Measurements from ENCODE around the gene CST5.
"Not testable (repeated sequence)": the region's sequence is repeated elsewhere in the genome, so short reads cannot be mapped to it uniquely, and the experiment has no call there.

The CST5 gene, protein sequence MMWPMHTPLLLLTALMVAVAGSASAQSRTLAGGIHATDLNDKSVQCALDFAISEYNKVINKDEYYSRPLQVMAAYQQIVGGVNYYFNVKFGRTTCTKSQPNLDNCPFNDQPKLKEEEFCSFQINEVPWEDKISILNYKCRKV

DNA sequence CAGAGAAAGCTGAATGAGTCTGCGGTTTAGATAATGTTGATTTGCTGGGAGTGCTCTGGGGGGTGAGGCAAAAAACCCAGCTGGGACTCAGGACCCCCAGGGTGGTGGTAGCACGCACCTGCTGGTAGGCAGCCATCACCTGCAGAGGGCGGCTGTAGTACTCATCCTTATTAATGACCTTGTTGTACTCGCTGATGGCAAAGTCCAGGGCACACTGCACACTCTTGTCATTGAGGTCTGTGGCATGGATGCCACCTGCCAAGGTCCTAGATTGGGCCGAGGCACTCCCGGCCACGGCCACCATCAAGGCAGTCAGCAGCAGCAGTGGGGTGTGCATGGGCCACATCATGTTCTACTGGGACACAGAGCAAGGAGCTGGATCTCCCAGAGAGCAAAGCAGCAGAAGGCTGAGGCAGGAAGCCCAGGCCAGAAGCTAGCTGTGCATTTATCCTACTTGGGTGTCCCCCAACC, at the start of gene CST5:
TSS of gene CST5 (minus strand) at position 421 of the 471 bp plus-strand sequence. CDS start at position 349, 72 bp downstream.
- DNase-seq, result no peak

GRCh38 chr20:23928788-23929187, 49.2 kb upstream of the CST5 start:
- no peak for DNase-seq

GRCh38 chr20:23928353-23928752, 48.8 kb upstream of the CST5 start:
- DNase-seq, result no peak

DNA sequence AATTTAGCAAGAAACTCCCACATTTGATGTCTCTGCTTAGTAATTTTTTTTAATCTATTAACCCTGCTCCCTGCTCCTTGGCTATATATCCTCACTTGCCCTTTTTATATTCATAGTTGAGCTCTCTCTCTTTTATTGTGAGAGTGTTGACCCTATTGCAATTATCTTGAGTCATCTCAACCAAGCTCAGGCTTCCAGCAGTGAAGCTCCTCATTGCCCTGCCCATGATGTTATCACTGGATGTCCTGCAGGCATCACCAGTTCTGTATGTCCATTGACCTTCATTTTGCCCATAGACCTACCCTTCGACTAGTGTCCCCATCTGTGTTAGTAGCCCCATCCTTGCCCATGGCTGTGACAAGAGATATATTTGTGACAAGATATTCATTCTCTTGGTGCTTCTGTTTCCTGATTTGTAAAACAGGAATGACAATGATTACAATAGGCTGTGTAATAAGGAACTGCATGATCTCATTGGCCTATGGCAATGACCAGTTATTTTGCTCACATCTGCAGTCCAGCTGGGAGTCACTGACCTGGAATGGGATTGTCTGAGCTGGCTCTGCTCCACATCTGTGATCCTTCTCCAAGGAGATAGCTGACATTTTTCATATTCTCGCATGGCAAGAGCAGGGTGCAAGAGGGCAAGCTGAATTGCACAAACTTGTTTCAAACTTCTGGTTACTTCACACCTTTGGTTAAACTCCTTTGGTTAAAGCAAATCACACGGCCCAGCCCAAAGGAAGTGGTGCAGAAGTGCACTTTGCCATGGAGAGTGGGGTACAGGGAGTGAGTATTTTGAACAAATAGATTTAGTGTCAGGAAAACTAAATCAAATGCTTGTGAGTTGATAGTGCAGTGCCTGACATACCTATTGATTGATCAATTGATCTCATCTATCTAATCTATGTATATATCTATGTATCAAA, 47.7 kb upstream of the CST5 start:
- DNase-seq, result no peak

GRCh38 chr20:23926526-23926880, 47.0 kb upstream of the CST5 start:
- DNase-seq, result no peak

- no peak for DNase-seq
These were observed 46.4 kb upstream of the CST5 start for GRCh38 chr20:23925789-23926525.

DNA sequence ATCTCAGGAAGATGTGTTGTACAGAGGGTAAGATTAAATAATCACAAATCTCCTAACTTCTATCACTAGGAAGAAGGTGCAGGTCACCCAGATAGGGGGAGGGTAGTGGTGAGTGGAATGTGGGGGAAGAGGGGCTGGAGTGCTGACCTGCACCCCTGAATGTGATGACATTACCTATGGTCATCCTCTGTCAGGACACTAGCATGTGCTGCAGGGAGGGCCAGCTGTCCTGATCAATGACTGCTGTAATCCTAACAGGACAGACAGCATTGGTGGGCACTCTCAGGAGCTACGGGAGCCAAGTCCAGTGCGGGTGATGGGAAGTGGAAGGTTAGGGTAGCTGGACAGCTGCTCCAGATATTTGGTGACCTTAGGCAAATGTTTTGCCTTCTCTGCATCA, 45.2 kb upstream of the CST5 start:
- no peak for DNase-seq

- no peak for DNase-seq
These were observed 44.4 kb upstream of the CST5 start for GRCh38 chr20:23923891-23924435.

DNA sequence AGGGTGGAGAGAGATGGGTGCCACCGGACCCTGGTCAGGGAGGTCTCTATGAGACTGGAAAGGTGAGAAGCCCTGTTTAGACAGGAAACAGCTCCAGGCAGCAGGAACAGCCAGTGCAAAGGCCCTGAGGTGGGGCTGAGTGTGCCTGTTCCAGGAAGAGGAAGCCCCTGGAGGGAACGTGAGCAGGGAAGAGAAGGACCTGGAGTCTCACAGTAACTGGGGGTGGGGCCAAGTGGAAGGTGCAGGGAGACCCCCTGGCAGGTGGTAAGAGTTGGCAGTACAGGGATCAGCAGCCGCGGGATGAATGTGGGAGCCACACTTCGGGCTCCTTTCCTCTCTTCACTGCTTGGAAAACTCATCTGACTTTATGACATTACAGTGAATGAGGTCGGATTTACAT, 43.8 kb upstream of the CST5 start:
- DNase-seq, result no peak

DNA sequence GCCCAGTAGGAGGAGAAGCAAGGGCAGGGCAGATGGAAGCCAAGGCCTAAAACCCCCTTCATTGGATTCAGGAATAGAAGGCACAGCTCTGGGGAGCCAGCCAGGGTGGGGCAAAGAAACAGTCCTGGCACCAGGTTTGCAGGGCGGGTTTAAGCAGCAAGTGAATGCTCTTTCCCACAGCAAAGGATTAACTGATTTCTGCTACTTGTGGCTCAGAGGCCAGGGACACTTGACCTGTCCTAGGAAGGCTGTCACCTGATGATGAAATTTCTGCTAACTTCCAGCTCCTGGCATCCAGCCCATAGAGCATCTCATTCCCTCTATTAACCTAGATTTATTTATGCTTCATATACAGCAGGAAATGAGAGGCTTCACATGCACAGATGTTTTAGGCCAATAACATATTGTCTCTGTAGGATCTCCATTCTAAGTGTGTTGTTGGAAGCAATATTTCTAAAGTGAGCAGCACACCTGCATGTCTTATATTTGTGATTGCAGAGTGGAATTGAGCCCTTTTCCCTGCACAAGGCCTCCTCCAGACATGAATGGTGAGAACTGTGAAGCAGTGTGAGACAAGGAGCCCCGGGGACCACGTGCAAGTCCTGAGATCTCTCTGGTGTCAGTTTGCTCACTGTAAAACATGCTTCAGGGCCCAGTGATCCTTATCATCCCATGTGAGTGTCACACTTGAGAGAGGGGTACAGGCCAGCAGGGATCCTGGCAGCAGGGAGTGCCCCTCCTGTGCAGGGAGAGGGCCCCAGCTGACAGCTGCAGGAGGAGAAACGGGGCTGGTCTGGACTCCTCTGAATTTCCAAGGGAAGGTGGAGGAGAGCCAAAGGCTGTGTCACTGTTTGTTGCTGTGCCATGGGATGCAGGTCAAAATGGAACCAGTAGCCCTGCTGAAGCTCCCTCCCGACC, 41.1 kb upstream of the CST5 start:
- DNase-seq, result no peak

GRCh38 chr20:23918896-23919295, 39.3 kb upstream of the CST5 start:
- no peak for DNase-seq

DNA sequence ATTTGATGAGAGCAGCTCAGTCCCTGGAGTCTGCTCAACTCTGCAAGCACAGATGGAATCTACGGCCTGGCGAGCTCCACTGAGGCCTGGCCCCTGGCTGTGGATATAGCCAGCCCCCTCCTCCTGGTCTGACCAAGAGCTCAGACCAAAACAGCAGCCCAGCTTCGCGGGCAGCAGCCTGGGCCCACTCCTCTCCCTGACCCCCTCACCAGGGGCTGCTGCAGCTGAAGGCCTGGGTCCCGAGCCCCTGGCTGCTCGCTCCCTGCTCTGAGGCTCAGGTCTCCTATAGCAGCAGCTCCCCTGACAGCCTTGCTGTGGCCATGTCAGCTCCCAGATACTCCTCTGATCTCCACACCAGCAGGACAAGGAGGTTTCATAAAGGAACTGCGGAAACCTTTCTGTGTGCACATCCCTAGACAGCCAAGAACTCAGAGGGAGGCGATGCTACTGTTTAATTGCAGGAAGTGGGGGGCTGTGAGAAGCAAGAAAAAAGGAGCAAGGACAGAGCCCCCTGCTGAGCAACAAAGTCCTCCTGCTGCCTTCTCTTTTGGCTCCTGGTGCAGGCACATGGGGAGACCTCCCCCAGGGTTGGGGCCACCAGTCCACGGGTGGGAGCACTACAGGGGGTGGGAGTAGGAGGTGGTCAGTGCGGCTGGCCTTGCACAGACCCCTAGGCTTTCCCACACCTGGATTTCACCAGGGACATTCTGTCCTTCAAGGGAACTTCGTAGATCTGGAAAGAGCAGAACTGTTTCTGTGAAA, 38.7 kb upstream of the CST5 start:
- DNase-seq, result no peak

DNA sequence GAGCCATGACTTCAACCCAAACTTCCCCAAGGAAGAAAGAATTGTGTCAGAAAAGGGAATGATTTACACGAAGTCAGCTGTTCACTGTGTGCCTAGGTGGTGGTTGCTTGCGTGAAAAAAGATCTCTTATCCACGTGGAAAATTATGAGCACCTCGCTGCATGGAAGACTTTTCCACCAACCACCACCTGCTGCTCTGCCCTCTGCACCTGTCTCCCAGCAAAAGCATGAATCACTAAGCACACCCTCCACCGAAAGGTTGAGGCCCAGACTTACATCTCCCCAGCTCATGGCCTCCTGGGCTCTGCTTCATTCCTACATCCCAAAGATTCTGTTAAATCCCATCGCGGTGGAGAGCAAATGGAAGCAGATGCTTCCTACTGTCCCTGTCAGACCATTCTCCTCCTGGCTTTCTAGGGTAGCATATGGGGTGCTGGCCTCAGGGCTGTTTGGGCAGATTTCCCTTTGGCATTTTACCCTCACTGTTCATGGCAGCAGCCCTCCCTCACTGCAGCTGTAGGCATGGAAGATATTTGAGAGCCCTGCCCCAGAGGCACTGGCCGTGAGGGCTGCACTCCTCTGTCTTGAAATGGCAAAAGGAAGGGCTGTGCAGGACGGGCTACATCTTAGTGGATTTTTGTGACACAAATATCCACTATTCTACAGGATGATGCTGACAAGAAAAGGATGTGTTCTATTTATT, 37.6 kb upstream of the CST5 start:
- DNase-seq, result no peak

- DNase-seq, result no peak
These were observed 36.3 kb upstream of the CST5 start for GRCh38 chr20:23915844-23916243.

GRCh38 chr20:23914469-23914868, 34.9 kb upstream of the CST5 start:
- not testable (repeated sequence) for DNase-seq

DNA sequence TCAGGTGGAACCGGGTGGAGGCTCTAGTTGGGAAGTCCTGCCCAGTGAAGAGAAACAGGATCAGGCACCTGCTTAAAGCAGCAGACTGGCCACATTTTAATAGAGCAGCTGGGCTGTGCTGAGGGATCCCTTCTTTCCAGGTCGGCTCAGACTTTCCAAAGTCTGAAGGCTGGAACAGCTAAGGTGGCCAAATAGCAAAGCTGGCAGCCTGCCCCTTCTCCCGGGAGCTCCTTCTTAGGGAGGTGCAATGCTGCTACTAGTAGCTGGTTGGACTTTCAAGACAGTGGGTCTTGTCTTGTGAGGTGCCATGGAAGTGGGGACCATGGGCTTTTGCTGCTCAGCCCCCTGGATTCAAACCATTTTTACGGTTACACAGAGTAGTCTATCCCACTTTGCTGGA, 30.7 kb upstream of the CST5 start:
- DNase-seq, result no peak

DNA sequence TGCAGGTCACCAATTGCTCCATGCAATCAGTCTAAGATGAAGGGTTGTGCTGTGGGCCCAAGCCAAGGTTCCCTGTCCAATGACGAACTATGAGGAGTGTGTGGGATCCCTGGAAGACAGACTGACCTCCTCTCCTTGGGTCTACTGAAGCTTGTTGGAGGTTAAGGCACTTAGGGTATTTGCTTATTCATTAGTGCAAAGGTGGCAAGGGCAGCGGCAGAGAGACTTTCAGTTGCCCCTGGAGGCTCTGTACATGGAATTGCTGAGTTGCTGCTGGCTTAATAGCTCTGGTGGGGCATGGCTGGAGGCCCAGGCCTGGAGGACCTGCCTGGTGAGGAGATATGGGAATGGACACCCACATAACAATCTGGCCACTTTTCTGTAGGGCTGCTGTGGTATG, 29.8 kb upstream of the CST5 start:
- DNase-seq, result no peak

DNA sequence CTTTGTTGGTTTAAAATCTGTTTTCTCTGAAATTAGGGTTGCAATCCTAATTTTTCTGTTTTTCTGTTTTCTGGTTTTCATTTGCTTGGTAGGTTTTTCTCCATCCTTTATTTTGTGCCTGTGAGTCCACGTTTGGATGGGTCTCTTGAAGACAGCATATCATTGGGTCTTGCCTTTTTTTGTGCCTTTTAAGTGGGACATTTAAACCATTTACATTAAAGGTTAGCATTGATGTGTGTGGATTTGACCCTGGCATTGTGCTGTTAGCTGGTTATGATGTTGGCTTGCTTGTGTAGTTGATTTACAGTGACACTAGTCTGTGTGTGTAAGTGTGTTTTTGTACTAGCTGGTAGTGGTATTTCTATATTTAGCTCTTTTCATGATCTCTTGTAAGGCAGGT, 28.0 kb upstream of the CST5 start:
- no peak for DNase-seq

GRCh38 chr20:23902396-23902795, 22.8 kb upstream of the CST5 start:
- not testable (repeated sequence) for DNase-seq

- DNase-seq, result not testable (repeated sequence)
These were observed 11.3 kb upstream of the CST5 start for GRCh38 chr20:23890867-23891266.

DNA sequence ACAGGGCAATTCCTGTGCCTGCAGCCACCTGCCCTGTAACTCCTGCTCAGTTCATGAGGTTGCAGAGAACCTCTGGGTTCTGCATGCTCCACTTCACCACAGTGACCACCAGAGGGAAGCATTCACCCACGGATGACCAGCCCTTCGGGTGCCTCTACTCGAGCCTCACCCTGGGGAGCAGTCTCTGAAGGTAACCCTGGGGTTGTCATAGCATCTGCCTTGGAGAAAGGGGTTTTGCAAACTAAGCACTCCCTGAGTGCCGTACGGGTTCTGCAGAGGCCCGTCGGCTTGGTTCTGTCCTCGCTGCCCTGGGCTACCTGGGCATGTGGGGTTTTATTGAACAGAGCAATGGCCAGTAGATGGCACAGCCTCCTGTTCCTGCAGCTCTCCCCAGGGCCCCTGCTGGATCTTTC, 10.2 kb upstream of the CST5 start:
- DNase-seq, result peak; percentile 13
